K562 (cell line): ENCODE data around the gene MAN1A1. TPM values are rescaled to one million over a fixed set of nuclear protein-coding genes. Genes with fewer than 3 reads are reported as not detected.

Source experiments
- CEBPB ChIP-seq: fragments of 450-650 bp; IDR thresholded peaks from 2 replicates; pipeline ENCODE4 v1.6.1; 2016; ENCODE audit warnings: missing genetic modification characterization, missing compliant biosample characterization
- CHD1 ChIP-seq: fragments of 200-600 bp; sonication (generic); IDR thresholded peaks from one replicate; pipeline ENCODE4 v1.6.1; 2012; ENCODE audit warnings: mild to moderate bottlenecking, moderate library complexity, low read length, inconsistent platforms
- FOXM1 ChIP-seq, 2 experiments: fragments of 450-650 bp in 1 of 2; sonication (generic) in 1 of 2; formaldehyde crosslinking in 1 of 2; IDR thresholded peaks; 2 replicates each; pipeline versions ENCODE4 v1.6.1 to v1.9.0; 2017 to 2022; ENCODE audit warnings: low read depth in 2 of 2, mild to moderate bottlenecking in 2 of 2, missing genetic modification reagents in 1 of 2, moderate library complexity in 1 of 2
- MAFG ChIP-seq: fragments of 450-650 bp; conservative IDR thresholded peaks from 2 replicates; pipeline ENCODE4 v1.6.1; 2016; ENCODE audit warnings: missing genetic modification characterization, missing compliant biosample characterization
- PPARD ChIP-seq: fragments of 250-450 bp; sonication (Bioruptor Pico); IDR thresholded peaks from 2 replicates; pipeline ENCODE4 v1.8.0; 2022; ENCODE audit warnings: inconsistent platforms, mild to moderate bottlenecking, moderate library complexity
- ZNF239 ChIP-seq: fragments of 250-450 bp; sonication (Bioruptor Pico); IDR thresholded peaks from 2 replicates; pipeline ENCODE4 v1.4.0; 2020; ENCODE audit warnings: mild to moderate bottlenecking
- ZNF274 ChIP-seq: IDR thresholded peaks from 2 replicates; pipeline ENCODE4 v1.6.1; 2011; ENCODE audit warnings: low read depth, mild to moderate bottlenecking, low read length, moderate library complexity, borderline replicate concordance
- ZNF76 ChIP-seq: fragments of 250-450 bp; sonication (Bioruptor Pico); IDR thresholded peaks from 2 replicates; pipeline ENCODE4 v1.4.0; 2020; ENCODE audit warnings: mild to moderate bottlenecking, moderate library complexity, borderline replicate concordance
- polyA plus RNA-seq, 8 experiments: library from polyadenylated mRNA; depleted of rRNA in 4 of 8; stranded (reverse) in 5 of 8; unstranded in 3 of 8; fragments of >200 nt; fragmentation: Nextera tagmentation in 2 of 8; fragmentation: Illumina TruSeq in 1 of 8; extraction: Ambion mirVana in 2 of 8; extraction: Trizol in 1 of 8; gene quantifications; 2 replicates each; pipeline versions ENCODE4 v1.2.1 to v1.2.3, GENCODE V29; 2011 to 2014; ENCODE audit warnings: inconsistent platforms in 1 of 8, missing spikeins in 1 of 8
- total RNA-seq, 7 experiments: library from RNA; depleted of rRNA in 6 of 7; stranded (reverse); fragments of >200 nt in 6 of 7; fragmentation: Illumina TruSeq in 2 of 7; extraction: Trizol in 2 of 7; gene quantifications; 2 replicates each; pipeline versions ENCODE4 v1.2.1 to v1.2.3, GENCODE V29; 2011 to 2021; ENCODE audit warnings: low replicate concordance in 1 of 7
- TF ChIP-seq, protein P1 (sequence below): sonication (generic); formaldehyde crosslinking; IDR thresholded peaks from 2 replicates; pipeline ENCODE4 v1.8.0; 2022; ENCODE audit warnings: mild to moderate bottlenecking, missing genetic modification reagents, borderline replicate concordance
- TF ChIP-seq, protein P2 (sequence below), 2 experiments: fragments of 450-650 bp; conservative IDR thresholded peaks; 2 replicates each; pipeline ENCODE4 v1.6.1; 2017; ENCODE audit warnings: mild to moderate bottlenecking in 2 of 2, moderate library complexity in 2 of 2
- TF ChIP-seq, protein P3 (sequence below), 2 experiments: fragments of 450-650 bp; IDR thresholded peaks; 2 replicates each; pipeline ENCODE4 v1.6.1; 2016

Gene MAN1A1
- total and polyA plus RNA-seq, 9 of the 15 experiments (the other 6 are each of a cell fraction or from before 2014, with no cell fraction given) = 24.5 to 78.4 (median 59.7) TPM

DNA sequence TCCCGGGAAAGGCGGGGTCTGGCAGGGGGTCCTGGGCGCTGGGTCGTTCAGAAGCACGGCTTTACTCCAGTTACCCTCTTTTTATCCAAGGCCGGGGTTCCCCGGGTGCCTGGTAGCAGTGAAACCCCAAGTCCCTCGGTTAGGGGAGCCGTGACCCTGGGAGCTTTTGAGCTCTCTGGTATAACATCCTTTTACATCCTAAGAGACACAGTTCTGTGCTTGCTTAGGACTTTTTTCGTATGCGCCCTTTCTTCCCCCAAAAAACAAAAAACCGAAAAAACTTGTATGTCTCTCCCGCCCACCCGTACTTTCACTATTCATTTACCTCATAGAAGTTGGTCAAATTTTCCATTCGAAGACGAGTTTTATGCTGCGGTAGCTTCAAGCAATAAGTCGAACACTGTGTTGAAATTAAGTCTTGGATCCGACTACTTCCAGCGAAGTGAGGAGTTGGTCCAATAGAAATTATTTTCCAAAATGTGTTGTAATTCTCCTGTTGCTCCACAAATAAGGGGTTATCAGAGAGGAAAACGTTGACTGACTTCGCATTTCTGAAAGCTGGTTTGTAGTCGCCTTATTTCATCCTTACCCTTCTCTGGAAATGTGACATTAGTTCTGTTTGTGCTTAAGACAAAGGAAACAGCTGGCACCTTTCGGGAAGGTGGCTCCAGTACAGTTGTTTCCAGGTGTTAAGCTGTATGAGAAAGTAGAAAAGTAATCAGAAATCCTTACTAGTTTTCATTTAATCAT lies 816 bp upstream of the MAN1A1 start (continued):
- TF ChIP-seq, protein P1, sequence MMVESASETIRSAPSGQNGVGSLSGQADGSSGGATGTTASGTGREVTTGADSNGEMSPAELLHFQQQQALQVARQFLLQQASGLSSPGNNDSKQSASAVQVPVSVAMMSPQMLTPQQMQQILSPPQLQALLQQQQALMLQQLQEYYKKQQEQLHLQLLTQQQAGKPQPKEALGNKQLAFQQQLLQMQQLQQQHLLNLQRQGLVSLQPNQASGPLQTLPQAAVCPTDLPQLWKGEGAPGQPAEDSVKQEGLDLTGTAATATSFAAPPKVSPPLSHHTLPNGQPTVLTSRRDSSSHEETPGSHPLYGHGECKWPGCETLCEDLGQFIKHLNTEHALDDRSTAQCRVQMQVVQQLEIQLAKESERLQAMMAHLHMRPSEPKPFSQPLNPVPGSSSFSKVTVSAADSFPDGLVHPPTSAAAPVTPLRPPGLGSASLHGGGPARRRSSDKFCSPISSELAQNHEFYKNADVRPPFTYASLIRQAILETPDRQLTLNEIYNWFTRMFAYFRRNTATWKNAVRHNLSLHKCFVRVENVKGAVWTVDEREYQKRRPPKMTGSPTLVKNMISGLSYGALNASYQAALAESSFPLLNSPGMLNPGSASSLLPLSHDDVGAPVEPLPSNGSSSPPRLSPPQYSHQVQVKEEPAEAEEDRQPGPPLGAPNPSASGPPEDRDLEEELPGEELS = no peak
- TF ChIP-seq, protein P2, sequence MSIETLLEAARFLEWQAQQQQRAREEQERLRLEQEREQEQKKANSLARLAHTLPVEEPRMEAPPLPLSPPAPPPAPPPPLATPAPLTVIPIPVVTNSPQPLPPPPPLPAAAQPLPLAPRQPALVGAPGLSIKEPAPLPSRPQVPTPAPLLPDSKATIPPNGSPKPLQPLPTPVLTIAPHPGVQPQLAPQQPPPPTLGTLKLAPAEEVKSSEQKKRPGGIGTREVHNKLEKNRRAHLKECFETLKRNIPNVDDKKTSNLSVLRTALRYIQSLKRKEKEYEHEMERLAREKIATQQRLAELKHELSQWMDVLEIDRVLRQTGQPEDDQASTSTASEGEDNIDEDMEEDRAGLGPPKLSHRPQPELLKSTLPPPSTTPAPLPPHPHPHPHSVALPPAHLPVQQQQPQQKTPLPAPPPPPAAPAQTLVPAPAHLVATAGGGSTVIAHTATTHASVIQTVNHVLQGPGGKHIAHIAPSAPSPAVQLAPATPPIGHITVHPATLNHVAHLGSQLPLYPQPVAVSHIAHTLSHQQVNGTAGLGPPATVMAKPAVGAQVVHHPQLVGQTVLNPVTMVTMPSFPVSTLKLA (conservative IDR thresholded peaks at IDR 0.05) = 0 out of 4 replicates have a peak, but pooled peaks have one; percentile 5 to 11
- TF ChIP-seq CEBPB (tag) = peak; percentile 87
- peak; percentile 8; the same call in 1 of the 2 replicates for TF ChIP-seq ZNF76 (CRISPR knock-in tag)
- peak; percentile 31; the same call in 1 of the 2 replicates for TF ChIP-seq MAFG
- TF ChIP-seq ZNF239 (CRISPR knock-in tag) = no peak
- no peak for TF ChIP-seq ZNF274
- TF ChIP-seq CHD1 = peak; percentile 21
- TF ChIP-seq, protein P3, sequence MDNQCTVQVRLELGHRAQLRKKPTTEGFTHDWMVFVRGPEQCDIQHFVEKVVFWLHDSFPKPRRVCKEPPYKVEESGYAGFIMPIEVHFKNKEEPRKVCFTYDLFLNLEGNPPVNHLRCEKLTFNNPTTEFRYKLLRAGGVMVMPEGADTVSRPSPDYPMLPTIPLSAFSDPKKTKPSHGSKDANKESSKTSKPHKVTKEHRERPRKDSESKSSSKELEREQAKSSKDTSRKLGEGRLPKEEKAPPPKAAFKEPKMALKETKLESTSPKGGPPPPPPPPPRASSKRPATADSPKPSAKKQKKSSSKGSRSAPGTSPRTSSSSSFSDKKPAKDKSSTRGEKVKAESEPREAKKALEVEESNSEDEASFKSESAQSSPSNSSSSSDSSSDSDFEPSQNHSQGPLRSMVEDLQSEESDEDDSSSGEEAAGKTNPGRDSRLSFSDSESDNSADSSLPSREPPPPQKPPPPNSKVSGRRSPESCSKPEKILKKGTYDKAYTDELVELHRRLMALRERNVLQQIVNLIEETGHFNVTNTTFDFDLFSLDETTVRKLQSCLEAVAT (IDR thresholded peaks at IDR 0.05) = peak; percentile 9 to 64; a peak in 2 of 4 replicates
- no peak for TF ChIP-seq PPARD (CRISPR knock-in tag)
- 0 out of 2 replicates have a peak, but pooled peaks have one; percentile 4 for TF ChIP-seq FOXM1 (IDR thresholded peaks at IDR 0.05; ENCODE audit: low read depth)
- TF ChIP-seq FOXM1 (CRISPR knock-in tag; IDR thresholded peaks at IDR 0.05; ENCODE audit: low read depth) = no peak
